Stimulated activated CD4-positive, alpha-beta T cell treated with anti-CD3 and anti-CD28 coated beads, Interleukin-4, amount 100 ng/mL, for 4 hours (primary cell): ENCODE measurements around the gene TNIP2.
"Not testable (repeated sequence)": the region's sequence is repeated elsewhere in the genome, so short reads cannot be mapped to it uniquely, and the experiment has no call there.

Source experiments
- DNase-seq, 2 experiments: peaks; one replicate each; pipeline ENCODE4 v3.0.0-alpha.2; 2020

The TNIP2 gene

DNA sequence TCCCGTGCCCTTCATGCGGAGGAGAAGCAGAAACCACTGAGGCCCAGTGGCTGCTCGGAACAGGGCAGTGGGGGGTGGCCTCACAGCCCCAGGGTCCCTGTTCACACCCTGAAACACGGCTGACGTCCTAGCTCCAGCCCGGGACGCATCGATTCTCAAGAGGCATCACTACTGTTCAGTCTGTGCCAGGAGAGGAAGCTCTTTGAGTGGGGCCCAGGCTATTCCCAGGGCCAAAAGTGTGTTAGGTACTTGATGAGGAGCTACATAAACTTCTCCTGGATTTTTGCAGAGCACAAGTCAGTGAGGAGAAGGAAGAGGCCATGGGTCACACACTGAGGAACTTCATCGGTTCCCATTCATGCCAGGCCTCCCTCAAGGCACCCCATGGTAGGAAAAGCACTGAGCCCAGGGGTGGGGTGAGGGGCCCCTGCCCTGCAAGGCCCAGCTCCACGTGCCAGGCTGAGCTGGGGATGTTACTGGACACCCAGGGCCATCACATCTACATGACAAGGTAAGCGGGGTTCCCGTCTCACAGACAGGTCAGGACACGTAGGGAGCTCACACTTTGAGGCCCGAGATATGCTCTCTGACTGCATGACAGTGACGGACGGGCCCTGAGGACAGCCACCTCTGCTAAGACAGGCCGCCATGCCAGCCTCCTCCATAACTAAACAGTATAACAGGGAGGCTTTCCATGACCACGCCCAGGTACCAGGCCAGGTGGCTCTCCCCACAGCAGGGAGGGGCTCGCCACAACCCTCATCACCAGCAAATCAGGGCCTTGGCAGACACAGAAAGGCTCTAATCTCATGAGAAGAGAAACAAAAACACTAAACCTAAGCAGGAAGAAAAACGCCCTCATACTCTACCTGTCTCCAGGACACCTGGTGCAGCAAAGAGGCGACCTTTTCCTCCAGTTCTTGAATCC lies 12.4 kb downstream of the TNIP2 start:
- no peak for DNase-seq

DNA sequence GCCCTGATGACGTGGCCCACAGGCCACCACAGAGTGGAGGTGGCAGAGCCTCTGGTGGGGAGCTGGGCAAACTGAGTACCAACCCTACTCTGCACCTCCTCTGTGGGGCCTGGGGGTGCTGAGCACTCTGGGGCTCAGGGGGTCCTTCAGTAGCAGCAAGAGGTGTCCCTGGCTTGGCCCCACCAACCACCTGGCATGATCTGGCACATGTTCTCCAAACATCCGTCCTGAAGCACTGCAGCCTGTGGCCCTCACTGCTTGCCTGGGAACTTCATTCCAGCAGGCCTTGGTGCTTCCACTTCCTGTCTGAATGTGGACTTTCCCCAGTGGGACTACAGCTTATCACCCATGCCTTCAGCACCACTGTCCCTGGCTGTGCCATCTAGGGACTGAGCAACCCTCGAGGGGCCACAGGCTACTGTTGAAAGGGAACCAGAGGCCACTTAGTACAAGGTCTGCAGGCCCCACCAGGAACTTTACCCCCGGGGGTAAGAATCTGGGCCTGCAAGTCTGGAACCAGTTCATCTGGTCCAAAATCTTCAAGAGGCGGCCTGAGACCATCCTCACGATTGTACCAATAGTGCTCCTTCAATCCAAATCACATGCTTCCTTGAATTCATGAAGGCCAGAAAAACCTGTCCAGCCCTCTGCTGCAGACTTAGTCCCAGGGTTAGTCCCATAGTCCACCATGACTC lies 13.2 kb downstream of the TNIP2 start:
- no peak for DNase-seq

DNA sequence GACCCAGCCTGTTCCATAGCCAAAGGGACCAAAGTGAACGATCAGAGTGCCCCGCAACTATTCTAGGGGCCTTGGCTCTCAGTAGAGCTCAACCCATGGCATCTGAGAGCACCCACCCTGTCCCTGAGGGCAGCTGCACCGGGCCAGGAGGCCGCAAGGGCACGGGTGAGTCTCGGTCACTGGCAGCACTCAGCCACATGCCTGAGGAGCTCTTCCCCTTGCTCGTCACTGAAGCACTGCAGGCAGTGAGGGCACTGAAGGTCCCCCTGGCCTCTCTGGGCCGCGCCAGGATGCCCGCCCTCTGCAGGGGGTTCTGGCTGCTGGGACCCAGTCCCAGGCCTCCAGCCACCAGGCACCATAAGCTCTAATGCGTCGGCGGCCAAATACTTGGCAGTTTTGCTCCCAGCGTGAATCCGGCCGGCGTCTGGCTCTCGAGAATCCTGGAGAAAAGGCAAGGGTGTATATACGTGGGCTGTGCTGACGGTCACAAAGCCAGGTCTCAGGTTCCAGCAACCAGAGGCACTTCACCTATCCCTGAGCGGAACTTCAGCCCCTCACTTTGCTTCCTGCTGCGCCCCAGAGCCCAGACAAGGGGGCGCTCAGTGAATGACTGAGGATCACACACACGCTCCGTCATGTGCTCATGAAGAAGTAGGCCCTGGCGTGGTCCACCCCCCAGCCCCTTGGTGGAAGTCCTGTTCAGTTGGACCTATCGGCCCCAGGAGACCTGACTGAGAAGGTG lies 13.9 kb downstream of the TNIP2 start:
- DNase-seq = no peak

DNA sequence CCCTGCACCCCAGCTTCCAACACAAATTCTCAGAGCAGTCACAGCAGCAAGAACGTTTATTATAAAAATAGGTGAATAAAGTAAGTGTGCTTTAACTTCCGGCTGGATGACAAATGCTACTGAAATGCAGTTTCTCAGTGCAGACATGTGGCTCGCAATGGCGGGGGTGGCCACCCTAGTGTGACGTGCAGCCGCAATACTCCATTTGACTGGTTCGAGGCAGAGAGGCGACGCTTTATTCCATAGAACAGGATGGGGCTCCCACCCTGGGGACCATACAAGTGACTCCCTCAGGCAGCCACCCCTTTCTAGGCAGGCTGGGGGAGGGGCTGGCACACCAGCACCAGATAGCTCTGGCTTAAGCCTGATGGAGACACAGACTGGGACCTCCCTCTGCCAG lies 14.5 kb downstream of the TNIP2 start:
- DNase-seq = no peak

DNA sequence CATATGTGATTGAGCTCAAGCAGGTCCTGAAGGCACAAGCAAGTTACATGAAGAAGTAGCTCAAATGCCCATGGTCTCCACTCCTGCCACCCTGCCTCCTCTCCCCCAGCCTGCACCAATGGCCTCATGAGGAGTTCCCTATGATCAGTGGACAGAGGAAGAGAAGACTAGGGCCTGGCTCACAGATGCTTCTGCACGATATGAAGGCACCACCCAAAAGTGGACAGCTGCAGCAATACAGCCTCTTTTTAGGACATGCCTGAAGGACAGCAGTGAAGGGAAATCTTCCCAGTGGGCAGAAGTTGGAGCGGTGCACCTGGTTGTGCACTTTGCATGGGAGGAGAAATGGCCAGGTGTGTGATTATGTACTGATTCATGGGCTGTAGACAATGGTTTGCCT lies 17.8 kb downstream of the TNIP2 start:
- not testable (repeated sequence) for DNase-seq

DNA sequence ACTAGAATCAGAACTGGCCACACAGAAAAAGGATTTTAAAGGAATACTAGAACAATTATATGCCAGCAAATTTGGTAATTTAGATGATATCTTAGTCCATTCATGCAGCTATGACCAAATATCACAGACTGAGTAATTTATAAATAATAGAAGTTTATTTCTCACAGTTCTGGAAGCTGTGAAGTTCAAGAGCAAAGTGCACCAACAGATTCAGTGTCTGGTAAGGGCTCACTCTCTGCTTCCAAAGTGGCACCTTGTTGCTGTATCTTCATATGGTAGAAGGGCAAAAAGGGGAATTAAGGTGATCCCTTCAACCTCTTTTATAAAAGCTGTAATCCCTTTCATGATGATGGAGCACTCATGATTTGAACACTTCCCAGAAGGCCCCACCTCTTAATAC lies 20.3 kb downstream of the TNIP2 start:
- DNase-seq = no peak

DNA sequence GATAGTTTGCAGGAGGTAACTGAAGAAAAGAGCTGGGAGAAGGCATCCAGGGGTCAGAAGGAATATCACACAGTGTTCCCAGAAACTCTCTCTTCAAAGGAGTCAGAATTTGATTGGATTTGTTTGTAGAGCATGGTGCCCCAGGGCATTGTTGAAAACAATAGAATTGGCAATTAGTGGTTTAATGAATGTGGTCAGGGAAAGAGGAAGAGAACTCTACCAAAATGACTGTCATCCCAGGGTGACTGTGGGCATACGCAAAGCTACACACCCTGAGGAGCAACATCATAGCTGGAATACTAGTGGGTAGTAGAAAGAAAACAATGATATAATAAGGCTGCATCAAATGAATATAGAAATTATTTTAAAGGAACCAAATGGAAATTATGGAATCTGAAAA lies 21.5 kb downstream of the TNIP2 start:
- no peak for DNase-seq

DNA sequence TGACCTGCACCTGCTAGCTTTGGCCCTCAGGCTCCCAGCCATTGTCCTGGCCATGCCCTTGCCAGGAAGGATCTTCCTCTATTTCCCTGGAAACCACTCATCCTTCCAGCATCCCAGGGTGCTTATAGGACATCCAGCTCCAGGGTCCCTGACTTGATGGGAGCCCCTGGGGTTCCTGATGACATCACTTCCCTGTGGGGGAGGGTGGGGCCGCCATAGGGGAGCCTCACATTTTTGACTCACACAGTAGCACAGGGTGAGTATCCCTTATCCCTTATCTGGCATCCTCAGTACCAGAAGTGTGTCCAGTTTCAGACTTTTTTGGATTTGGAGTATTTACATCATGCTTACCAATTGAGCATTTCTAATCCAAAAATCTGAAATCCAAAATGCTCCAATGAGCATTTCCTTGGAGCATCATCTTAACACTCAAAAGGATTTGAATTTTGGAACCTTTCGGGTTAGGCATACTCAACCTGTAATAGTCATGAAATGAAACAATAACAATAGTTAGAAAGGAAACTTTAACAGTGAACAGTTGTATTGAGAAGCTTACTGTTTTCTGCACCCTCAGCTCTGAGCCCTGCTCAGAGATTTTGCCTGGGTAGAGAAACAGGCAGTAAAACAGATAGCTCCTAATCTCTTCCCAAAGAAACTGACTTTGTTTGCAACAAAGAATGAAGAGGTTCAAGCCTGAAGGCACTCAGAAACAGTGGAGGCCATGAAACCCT lies 22.1 kb downstream of the TNIP2 start:
- no peak for DNase-seq

DNA sequence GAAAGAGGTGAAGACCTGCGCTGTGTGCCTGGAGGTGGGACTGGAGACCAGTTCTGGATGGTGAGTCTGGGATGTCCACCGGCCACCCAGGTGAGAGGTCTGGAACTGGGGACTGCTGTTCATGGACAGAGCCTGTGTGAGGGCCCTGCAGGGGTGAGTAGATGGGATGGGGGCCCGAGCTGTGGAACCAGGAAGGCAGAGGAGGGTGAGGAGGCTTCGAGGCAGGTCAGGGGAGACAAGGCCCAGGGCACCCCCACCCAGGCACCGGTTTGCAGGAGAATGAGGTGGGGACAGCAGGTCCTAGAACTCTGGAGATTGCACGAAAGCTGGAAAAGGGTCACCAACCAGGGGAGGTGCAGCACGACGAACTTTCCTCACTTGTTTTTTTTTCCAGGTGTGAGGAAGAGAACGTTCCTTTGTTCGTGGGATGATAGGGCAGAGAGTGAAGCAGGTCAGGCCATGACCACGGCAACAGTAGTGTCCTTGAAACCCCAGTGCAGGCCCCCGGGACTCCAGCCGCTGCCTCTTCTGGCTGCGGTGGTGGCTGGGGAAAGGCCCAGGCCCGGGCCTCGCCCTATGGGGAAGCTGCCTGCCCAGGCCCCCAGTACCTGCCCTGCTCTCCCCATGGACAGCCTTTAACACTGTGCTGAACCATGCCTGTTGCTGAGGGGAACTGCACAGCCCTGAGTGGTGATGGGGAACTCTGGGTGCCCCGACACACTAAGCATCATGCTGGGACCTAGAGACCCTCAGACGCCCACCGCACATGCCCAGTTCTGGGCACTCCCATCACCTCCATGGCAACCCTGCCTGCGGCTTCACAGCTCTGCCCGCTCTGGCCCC lies 22.9 kb downstream of the TNIP2 start:
- DNase-seq = no peak

DNA sequence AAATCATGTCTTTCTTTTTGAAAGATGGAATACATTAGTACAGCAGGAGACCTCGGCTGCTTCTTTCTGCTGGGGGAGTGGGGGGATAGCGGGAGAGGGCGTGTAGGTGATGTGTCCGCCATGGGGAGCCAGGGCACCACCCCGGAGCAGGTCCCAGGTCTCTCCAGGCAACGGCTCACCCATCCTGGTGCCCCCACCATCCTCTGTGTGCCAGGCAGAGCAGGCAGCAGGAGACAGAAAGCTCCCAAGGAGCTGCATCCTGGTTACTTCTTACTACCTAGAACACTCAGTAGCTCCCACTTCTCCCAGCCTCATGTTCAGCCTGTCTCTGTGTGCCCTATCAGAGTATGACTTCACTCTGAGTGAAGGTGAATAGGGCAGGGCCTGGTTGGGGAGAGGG lies 23.6 kb downstream of the TNIP2 start:
- DNase-seq = no peak

DNA sequence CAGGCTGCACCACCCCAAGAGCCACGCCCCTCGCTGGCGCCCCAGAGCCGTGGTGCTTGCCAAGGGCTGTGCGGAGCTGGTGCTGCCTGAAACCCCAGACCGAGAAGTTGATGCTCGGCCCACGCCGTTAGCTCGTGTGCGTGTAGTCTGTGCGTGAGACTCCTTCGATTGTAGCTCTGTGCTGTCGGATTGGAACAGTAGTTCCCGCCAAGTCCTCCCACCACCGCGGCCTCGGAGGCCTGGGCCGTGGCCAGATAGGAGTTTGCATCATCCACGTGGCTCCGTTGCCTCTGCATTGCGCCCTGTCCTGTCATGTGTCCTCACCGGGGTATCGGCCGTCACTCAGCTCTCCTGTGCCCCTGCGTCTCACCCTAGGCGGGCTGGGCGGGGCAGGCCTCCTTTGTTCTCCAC lies 24.2 kb downstream of the TNIP2 start:
- DNase-seq = no peak

DNA sequence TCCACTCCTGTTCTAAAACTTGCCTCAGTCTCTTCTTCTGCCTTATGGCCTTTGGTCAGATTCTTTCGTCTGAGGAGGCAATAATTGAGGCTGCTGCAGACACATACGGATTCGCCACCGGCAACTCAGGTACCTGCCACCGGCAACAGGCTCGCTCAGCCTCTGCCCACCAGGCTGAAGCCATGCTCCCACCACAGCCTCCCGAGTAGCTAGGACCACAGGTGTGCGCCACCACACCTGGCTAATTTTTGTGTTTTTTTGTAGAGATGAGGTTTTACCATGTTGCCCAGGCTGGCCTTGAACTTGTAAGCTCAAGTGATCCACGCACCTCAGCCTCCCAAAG lies 26.6 kb downstream of the TNIP2 start:
- DNase-seq = no peak

DNA sequence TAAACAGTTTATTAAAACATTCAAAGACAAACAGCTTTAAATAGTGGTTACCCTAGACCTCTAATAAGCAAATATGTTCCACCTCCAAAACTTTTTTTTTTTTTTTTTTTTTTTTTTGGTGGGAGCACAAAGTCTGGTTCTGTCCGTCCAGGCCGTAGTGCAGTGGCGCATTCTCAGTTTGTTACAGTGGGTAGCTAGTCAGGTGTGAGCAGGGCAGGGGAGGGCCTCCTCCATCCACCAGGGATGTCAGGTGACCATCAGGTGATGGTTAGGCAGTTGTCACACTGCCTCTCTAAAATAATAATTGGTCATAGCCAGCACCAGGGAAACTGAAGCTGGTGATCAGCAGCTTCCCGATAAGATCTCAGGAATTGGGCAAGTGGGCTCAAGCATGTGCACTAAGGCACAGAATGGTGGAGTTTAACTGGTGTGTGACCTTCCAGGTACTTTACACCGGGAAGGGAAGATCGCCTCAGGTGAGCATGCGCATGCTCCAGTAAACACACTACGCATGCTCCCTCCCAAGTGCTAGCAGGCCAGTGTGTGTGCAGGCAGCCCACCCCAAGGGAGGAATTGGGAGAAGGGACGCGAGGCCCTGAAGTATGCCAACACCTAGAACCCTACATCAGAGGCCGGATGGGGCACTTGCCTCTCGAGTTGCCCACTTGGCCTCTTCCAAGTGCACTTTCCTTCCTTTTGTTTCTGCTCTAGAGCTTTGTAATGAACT lies 27.2 kb downstream of the TNIP2 start:
- DNase-seq = no peak

DNA sequence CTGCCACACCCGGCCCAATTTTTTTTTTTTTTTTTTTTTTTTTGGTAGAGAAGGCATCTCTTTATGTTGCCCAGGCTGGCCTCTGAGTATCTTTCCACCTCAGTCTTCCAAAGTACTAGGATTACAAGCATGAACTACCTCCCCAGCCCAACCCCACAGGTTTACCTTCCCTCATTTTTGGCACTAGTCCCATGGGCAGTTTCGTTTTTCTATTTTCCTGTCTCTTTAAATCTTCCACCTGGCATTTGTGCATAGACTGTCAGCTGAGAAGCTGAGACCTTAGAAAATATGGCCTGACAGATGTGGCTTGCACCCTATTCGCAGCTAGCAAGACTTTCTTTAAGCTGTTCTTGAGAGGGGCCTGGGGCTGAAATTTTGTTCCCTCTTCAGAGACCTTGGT lies 27.9 kb downstream of the TNIP2 start:
- DNase-seq = no peak

DNA sequence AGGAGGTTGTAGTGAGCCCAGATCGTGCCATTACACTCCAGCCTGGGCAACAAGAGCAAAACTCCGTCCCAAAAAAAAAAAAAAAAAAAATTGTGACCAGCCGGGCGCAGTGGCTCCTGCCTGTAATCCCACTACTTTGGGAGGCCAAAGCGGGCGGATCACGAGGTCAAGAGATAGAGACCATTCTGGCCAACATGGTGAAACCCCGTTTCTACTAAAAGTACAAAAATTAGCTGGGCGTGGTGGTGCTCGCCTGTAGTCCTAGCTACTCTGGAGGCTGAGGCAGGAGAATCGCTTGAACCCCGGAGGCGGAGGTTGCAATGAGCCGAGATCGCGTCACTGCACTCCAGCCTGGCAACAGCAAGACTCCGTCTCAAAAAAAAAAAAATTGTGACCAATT lies 29.3 kb downstream of the TNIP2 start:
- DNase-seq = not testable (repeated sequence)

DNA sequence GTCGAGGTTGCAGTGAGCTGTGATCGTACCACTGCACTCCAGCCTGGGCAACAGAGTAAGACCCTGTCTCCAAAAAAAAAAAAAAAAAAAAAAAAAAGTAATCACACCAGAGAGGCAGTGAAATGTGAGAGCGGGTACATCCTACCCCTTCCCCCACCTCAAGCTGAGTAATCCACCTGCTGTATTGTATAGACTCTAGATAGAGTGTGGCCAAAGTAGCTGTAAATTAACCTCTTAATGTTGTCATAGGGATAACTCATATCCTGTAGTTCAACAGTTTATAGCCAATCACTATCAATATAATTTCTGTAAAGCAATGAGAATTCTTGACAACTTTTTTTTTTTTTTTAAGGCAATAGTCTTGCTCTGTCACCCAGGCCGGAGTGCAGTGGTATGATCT lies 30.8 kb downstream of the TNIP2 start:
- no peak for DNase-seq

DNA sequence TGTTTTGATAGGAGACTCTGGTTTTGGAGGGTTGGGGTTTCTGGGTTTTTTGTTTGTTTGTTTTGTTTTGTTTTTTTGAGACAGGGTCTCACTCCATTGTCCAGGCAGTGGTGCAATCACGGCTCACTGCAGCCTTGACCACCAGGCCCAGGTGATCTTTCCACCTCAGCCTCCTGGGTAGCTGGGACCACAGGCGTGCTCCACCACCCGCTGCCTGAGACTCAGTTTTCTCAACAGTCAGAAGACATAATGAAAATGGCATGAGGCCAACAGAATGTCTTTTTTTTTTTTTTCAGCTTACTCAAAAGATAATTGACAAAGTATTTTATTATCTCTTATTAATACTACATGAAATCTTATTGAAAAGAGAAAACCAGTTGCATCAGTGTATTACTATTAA lies 32.4 kb downstream of the TNIP2 start:
- no peak for DNase-seq

DNA sequence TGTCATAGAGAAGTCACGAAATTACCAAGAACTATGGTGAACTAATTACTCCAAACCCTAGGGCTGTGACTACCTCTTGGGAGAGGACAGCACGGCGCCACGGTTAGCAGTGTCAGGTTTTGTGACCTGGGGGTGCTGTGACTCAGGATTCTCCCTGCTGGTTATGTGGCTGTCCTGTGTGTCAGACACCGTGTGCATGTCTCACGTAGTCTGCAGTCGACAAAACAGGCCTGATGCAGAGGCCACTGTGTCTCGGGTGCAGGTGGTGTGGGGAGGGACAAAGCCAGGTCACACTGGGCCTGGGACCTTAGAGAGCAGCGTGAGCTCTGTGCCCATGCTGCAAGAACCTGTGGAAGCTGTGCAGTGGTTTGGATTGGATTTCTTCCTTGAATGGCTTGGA lies 34.1 kb downstream of the TNIP2 start:
- no peak for DNase-seq

DNA sequence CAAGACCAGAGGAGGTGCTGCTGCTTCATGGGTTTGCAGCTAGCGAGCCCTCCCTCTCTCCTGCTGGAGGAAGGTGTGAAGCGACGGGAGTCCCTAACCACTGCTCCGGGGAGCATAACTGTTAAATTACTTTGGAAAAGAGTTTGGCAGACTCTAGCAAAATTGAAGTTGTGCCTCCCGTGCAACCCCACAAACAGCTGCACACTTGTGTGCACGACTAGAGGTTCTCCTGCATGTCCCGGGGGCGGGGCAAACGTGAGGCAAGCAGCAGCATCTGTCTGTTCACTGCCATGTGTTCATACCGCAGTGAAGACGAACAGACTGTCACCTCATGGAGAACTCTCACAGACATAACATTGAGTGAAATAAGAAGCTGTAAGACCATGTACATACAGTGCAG lies 34.5 kb downstream of the TNIP2 start:
- DNase-seq = no peak

DNA sequence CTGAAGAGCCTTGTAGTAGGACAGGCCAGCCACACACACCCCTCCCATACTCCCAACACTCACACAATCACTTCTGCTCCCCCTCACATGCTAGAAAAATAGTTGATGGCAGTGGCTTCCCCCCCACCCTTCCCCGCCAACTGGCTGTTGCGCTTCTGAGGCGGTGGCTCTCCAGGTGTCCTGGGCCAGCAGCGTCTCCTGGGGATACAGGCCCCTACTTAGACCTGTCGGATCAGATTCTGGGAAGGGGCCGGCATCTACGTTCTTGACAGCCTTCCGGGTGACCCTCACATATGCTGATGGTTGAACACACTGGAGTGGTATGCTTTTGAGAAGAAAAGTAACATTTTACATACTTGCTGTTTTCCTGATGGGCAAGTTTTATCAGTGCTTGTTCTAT lies 39.9 kb downstream of the TNIP2 start:
- DNase-seq = no peak

DNA sequence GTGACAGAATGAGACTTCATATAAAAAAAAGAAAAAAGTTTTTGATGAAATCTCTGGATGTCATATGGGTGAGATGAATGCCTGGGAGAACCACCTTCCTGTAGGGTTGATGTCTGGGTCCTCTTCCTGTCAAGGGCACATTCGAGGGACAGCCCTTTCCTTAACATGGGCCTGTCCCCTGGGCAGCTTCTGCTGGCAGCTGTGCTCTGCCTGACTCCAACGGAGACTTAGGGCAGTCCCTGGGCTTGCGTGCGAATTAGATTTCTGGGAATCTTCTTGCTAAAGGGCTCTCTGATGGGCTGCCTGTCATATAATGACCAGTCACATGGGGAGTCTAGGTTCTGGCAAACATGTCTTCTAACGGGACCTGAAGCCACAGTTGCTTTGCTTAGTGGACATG lies 40.7 kb downstream of the TNIP2 start:
- DNase-seq = no peak
